A673 (cell line): Measurements from ENCODE around the gene SORCS1. TPM values are rescaled to one million over a fixed set of nuclear protein-coding genes. Genes with fewer than 3 reads are reported as not detected.

Experiments
- BruUV-seq: library from RNA; stranded (reverse); fragments of 400-500 nt; replicated peaks from 2 replicates; lab custom pipeline; 2021; lab: Mats Ljungman, UMichigan
- CTCF ChIA-PET: fragments of 300-600 bp; sonication (Branson Sonifier 250); formaldehyde crosslinking; loops from one replicate; lab custom pipeline; 2022; ENCODE audit warnings: antibody characterized with exemption; lab: Charles Lee
- POLR2A ChIA-PET: fragments of 300-600 bp; sonication (Branson Sonifier 250); formaldehyde crosslinking; loops from one replicate; lab custom pipeline; 2022; ENCODE audit warnings: antibody characterized with exemption; ENCODE audit not compliant: low non-redundant PET; lab: Charles Lee
- DNase-seq: peaks from one replicate; pipeline ENCODE4 v3.0.0-alpha.2; 2015; ENCODE audit warnings: low spot score
- H3K27ac ChIP-seq: fragments of 200-600 bp; sonication (generic); 2 replicates; pipeline ENCODE4 v1.5.1; 2016; ENCODE audit warnings: mixed run types, low read depth, mild to moderate bottlenecking, mixed read lengths, antibody characterized with exemption, low read length; ENCODE audit not compliant: poor library complexity, severe bottlenecking
- H3K27me3 ChIP-seq: fragments of 200-600 bp; sonication (generic); replicated peaks from 2 replicates; pipeline ENCODE4 v1.6.1; 2017; ENCODE audit warnings: mixed run types, low read depth, mild to moderate bottlenecking, mixed read lengths, antibody characterized with exemption, low read length; ENCODE audit not compliant: insufficient read depth, poor library complexity
- H3K36me3 ChIP-seq: fragments of 200-600 bp; sonication (generic); 2 replicates; pipeline ENCODE4 v1.6.1; 2016; ENCODE audit warnings: mixed run types, mild to moderate bottlenecking, mixed read lengths, antibody characterized with exemption, low read length; ENCODE audit not compliant: insufficient read depth, poor library complexity, severe bottlenecking
- H3K4me1 ChIP-seq: fragments of 200-600 bp; sonication (generic); 2 replicates; pipeline ENCODE4 v1.6.1; 2017; ENCODE audit warnings: mixed run types, mild to moderate bottlenecking, mixed read lengths, antibody characterized with exemption, low read length; ENCODE audit not compliant: insufficient read depth, poor library complexity, severe bottlenecking
- H3K4me3 ChIP-seq: fragments of 200-600 bp; sonication (generic); 2 replicates; pipeline ENCODE4 v1.5.1; 2016; ENCODE audit warnings: low read depth, mixed run types, mild to moderate bottlenecking, mixed read lengths, low read length; ENCODE audit not compliant: poor library complexity, severe bottlenecking
- H3K9me3 ChIP-seq: fragments of 200-600 bp; sonication (generic); 2 replicates; pipeline ENCODE4 v1.6.1; 2016; ENCODE audit warnings: mixed run types, low read depth, mild to moderate bottlenecking, mixed read lengths, antibody characterized with exemption, low read length; ENCODE audit not compliant: poor library complexity, severe bottlenecking
- EZH2 ChIP-seq: fragments of 200-600 bp; sonication (generic); IDR thresholded peaks from 2 replicates; pipeline ENCODE4 v1.6.1; 2017; ENCODE audit warnings: borderline replicate concordance, low read depth, mild to moderate bottlenecking, mixed read lengths, antibody characterized with exemption, low read length; ENCODE audit not compliant: poor library complexity, severe bottlenecking
- intact Hi-C: fragments of 100-400 bp; cut with micrococcal nuclease; formaldehyde crosslinking; loops from one replicate; pipeline ENCODE4 v1.10.0; 2022; ENCODE audit not compliant: unreplicated experiment
- total RNA-seq: library from RNA; stranded (reverse); gene quantifications from 2 replicates; pipeline ENCODE4 v1.2.3, GENCODE V29; 2021
- TF ChIP-seq, protein P1 (sequence below): fragments of 300-800, 200-600 bp; sonication (generic); conservative IDR thresholded peaks from 2 replicates; pipeline ENCODE4 v1.5.1; 2017; ENCODE audit warnings: low read depth, mild to moderate bottlenecking, antibody characterized with exemption, low read length, moderate library complexity, mixed read lengths

SORCS1 gene
- total RNA-seq, 1 experiment from 2014 or later, result 0.34 TPM

DNA sequence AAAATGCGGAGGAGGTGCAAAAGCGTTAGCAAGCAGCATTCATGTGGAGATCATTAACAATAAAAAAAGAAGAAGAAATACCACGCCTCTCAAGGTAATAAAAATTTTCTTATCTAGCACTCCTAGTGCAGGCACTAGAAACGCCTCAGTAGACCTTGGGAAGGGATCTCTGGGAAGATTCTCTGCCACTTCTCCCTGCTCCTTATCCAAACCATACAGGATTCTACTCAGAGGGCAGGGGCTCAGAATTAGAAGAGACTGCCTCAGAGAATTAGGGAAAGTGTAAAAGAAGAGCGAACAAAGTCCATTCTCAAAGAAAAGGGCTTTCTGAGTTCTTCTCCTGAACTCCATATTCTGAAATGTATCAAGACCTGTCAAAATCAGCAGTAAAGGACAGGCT is 413.4 kb downstream of the SORCS1 start:
- no peaks in the 10 kb centered on the region for H3K4me1 ChIP-seq
- no peak overlapping the region for H3K4me3 ChIP-seq
- intact Hi-C loops, result no loop called here
- CTCF ChIA-PET, result no interaction called here
- H3K36me3 ChIP-seq, result no peaks in the 10 kb centered on the region
- no peak for DNase-seq
- POLR2A ChIA-PET, result no interaction called here
- no peaks in the 10 kb centered on the region for H3K27me3 ChIP-seq
- H3K27ac ChIP-seq, result no peak overlapping the region
- no TSS peak for BruUV-seq
- TF ChIP-seq EZH2, result no peak
- TF ChIP-seq, protein P1, sequence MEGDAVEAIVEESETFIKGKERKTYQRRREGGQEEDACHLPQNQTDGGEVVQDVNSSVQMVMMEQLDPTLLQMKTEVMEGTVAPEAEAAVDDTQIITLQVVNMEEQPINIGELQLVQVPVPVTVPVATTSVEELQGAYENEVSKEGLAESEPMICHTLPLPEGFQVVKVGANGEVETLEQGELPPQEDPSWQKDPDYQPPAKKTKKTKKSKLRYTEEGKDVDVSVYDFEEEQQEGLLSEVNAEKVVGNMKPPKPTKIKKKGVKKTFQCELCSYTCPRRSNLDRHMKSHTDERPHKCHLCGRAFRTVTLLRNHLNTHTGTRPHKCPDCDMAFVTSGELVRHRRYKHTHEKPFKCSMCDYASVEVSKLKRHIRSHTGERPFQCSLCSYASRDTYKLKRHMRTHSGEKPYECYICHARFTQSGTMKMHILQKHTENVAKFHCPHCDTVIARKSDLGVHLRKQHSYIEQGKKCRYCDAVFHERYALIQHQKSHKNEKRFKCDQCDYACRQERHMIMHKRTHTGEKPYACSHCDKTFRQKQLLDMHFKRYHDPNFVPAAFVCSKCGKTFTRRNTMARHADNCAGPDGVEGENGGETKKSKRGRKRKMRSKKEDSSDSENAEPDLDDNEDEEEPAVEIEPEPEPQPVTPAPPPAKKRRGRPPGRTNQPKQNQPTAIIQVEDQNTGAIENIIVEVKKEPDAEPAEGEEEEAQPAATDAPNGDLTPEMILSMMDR, result no peak
- H3K9me3 ChIP-seq, result no peaks in the 10 kb centered on the region

DNA sequence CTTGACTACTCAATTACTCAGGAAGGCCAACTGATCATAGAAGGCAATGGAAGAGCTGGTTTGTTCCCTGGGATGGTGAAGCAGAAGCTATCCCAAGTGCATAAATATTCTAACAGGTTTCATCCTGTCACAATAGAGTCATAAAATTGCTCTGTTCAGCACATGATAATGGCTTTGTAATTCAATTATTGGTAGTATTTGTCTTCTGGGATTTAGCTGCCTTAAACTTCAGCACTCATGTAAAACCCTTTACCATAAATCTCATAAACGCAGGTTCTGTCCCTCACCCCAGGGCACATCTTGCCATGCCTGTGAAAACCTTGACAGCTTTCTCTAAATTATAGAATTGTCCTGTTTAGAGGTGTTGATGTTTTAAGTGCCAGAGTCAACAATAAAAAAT is 417.6 kb downstream of the SORCS1 start:
- Histone ChIP-seq H3K4me1 (no peaks in the 10 kb centered on the region), H3K4me3 (no peak overlapping the region), H3K27me3 (no peaks in the 10 kb centered on the region), H3K9me3 (no peaks in the 10 kb centered on the region), H3K27ac (no peak overlapping the region), H3K36me3 (no peaks in the 10 kb centered on the region)
- no peak for DNase-seq
- intact Hi-C loops, result no loop called here
- ChIA-PET POLR2A (no interaction called here), CTCF (no interaction called here)
- no TSS peak for BruUV-seq
- TF ChIP-seq, protein P1, result no peak
- TF ChIP-seq EZH2, result no peak

DNA sequence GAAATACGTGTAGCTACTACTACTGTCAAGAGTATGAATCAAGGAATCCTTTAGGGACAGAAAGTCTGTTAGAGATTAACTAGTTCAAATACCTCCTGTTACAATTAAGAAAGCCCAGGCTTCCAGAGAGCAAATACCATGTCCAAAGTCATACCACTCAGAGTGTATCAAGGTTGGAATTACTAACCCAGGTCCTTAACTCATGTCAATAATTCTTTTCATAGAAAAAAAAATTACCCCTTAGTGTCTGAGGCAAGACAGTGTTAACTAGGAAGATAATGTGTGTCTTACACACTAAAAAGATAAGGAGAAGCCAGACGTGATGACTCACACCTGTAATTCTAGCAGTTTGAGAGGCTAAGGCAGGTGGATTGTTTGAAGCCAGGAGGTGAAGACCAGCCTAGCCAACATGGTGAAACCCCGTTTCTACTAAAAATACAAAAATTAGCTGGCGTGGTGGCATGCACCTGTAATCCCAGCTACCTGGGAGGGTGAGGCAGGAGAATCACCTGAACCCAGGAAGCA is 423.4 kb downstream of the SORCS1 start:
- BruUV-seq, result no TSS peak
- Histone ChIP-seq H3K36me3 (no peaks in the 10 kb centered on the region), H3K4me3 (no peak overlapping the region), H3K27me3 (no peaks in the 10 kb centered on the region), H3K9me3 (no peaks in the 10 kb centered on the region), H3K4me1 (no peaks in the 10 kb centered on the region), H3K27ac (no peak overlapping the region)
- TF ChIP-seq, protein P1, result no peak
- TF ChIP-seq EZH2, result no peak
- CTCF ChIA-PET, result no interaction called here
- POLR2A ChIA-PET, result no interaction called here
- intact Hi-C loops, result no loop called here
- no peak for DNase-seq
